KMS-11 (cell line): ENCODE data around the gene PDE8B.

ENCODE experiments used
- H2AFZ ChIP-seq: fragments of 200-600 bp; sonication (generic); 2 replicates; pipeline ENCODE4 v1.6.1; 2016; ENCODE audit warnings: antibody characterized with exemption, mixed run types, low read depth
- H3K27ac ChIP-seq: fragments of 200-600 bp; sonication (generic); 2 replicates; pipeline ENCODE4 v1.6.1; 2016; ENCODE audit warnings: mild to moderate bottlenecking, mixed run types
- H3K27me3 ChIP-seq: fragments of 200-600 bp; sonication (generic); 2 replicates; pipeline ENCODE4 v1.6.1; 2017; ENCODE audit warnings: mild to moderate bottlenecking, low read depth, mixed run types, moderate library complexity; ENCODE audit not compliant: insufficient read depth
- H3K36me3 ChIP-seq: fragments of 200-600 bp; sonication (generic); 2 replicates; pipeline ENCODE4 v1.6.1; 2017; ENCODE audit warnings: mild to moderate bottlenecking, mixed run types; ENCODE audit not compliant: insufficient read depth
- H3K4me1 ChIP-seq: fragments of 200-600 bp; sonication (generic); 2 replicates; pipeline ENCODE4 v1.6.1; 2016; ENCODE audit warnings: mild to moderate bottlenecking, low read depth, mixed run types; ENCODE audit not compliant: poor library complexity, severe bottlenecking
- H3K4me2 ChIP-seq: fragments of 200-600 bp; sonication (generic); 2 replicates; pipeline ENCODE4 v1.7.0; 2016; ENCODE audit warnings: mild to moderate bottlenecking, mixed run types
- H3K4me3 ChIP-seq: fragments of 200-600 bp; sonication (generic); IDR thresholded peaks from 2 replicates; pipeline ENCODE4 v1.6.1; 2017; ENCODE audit warnings: low read depth, low read length, mixed read lengths; ENCODE audit not compliant: insufficient read depth
- H3K79me2 ChIP-seq: fragments of 200-600 bp; sonication (generic); 2 replicates; pipeline ENCODE4 v1.6.1; 2016; ENCODE audit warnings: low read depth, mixed run types; ENCODE audit not compliant: insufficient read depth
- H3K9ac ChIP-seq: fragments of 200-600 bp; sonication (generic); 2 replicates; pipeline ENCODE4 v1.6.1; 2016; ENCODE audit warnings: mild to moderate bottlenecking, mixed run types
- H4K20me1 ChIP-seq: fragments of 200-600 bp; sonication (generic); 2 replicates; pipeline ENCODE4 v1.6.1; 2016; ENCODE audit warnings: mild to moderate bottlenecking, mixed run types; ENCODE audit not compliant: insufficient read depth
- CTCF ChIP-seq: fragments of 200-600 bp; sonication (generic); conservative IDR thresholded peaks from 2 replicates; pipeline ENCODE4 v1.6.1; 2017; ENCODE audit warnings: low read depth, mild to moderate bottlenecking, antibody characterized with exemption, low read length, moderate library complexity, mixed read lengths

PDE8B gene

GRCh38 chr5:77311214-77311571, 100.7 kb downstream of the PDE8B start:
- no peaks in the 10 kb centered on the region for H3K36me3 ChIP-seq
- no peak for TF ChIP-seq CTCF
- no peaks in the 10 kb centered on the region for H3K27me3 ChIP-seq
- no peaks in the 10 kb centered on the region for H4K20me1 ChIP-seq
- no peak overlapping the region for H3K4me3 ChIP-seq
- no peaks in the 10 kb centered on the region for H3K79me2 ChIP-seq
- H2AFZ ChIP-seq = no peak overlapping the region
- no peak overlapping the region for H3K4me2 ChIP-seq
- no peak overlapping the region for H3K27ac ChIP-seq
- H3K9ac ChIP-seq = no peak overlapping the region
- H3K4me1 ChIP-seq = no peaks in the 10 kb centered on the region

- no peak for TF ChIP-seq CTCF
- H2AFZ ChIP-seq = no peak overlapping the region
These were observed 101.9 kb downstream of the PDE8B start for GRCh38 chr5:77312413-77312812.

GRCh38 chr5:77316871-77317661, 106.6 kb downstream of the PDE8B start:
- Histone ChIP-seq H3K27ac (no peak overlapping the region), H4K20me1 (no peaks in the 10 kb centered on the region), H2AFZ (no peak overlapping the region), H3K79me2 (no peaks in the 10 kb centered on the region), H3K4me2 (no peak overlapping the region), H3K4me3 (no peak overlapping the region), H3K27me3 (no peaks in the 10 kb centered on the region), H3K9ac (no peak overlapping the region), H3K36me3 (no peaks in the 10 kb centered on the region), H3K4me1 (no peaks in the 10 kb centered on the region)
- TF ChIP-seq CTCF = no peak

More at GRCh38 chr5:77312413-77312812, 101.9 kb downstream of the PDE8B start:
- Histone ChIP-seq H3K4me2 (no peak overlapping the region), H3K36me3 (no peaks in the 10 kb centered on the region), H4K20me1 (no peaks in the 10 kb centered on the region), H3K9ac (no peak overlapping the region), H3K79me2 (no peaks in the 10 kb centered on the region), H3K27ac (no peak overlapping the region), H3K27me3 (no peaks in the 10 kb centered on the region), H3K4me1 (no peaks in the 10 kb centered on the region), H3K4me3 (no peak overlapping the region)

- Histone ChIP-seq H3K9ac (no peak overlapping the region), H3K79me2 (no peaks in the 10 kb centered on the region), H4K20me1 (no peaks in the 10 kb centered on the region), H3K4me3 (no peak overlapping the region), H3K4me1 (no peaks in the 10 kb centered on the region), H3K36me3 (no peaks in the 10 kb centered on the region), H3K27ac (no peak overlapping the region), H2AFZ (no peak overlapping the region), H3K4me2 (no peak overlapping the region), H3K27me3 (no peaks in the 10 kb centered on the region)
- TF ChIP-seq CTCF = no peak
These were observed 107.6 kb downstream of the PDE8B start for GRCh38 chr5:77318060-77318459.
